EH (cell line): ENCODE data around the gene TCEA3.

ENCODE experiments used
- DNase-seq: peaks from one replicate; pipeline ENCODE4 v3.0.0-alpha.2; 2015; ENCODE audit warnings: low read depth

TCEA3 gene

GRCh38 chr1:23424293-23425192, at the start of gene TCEA3:
TCEA3 (minus strand) TSS chr1:23424748; CDS start chr1:23424633, 115 bp downstream.
- peak; percentile 55 for DNase-seq

DNA sequence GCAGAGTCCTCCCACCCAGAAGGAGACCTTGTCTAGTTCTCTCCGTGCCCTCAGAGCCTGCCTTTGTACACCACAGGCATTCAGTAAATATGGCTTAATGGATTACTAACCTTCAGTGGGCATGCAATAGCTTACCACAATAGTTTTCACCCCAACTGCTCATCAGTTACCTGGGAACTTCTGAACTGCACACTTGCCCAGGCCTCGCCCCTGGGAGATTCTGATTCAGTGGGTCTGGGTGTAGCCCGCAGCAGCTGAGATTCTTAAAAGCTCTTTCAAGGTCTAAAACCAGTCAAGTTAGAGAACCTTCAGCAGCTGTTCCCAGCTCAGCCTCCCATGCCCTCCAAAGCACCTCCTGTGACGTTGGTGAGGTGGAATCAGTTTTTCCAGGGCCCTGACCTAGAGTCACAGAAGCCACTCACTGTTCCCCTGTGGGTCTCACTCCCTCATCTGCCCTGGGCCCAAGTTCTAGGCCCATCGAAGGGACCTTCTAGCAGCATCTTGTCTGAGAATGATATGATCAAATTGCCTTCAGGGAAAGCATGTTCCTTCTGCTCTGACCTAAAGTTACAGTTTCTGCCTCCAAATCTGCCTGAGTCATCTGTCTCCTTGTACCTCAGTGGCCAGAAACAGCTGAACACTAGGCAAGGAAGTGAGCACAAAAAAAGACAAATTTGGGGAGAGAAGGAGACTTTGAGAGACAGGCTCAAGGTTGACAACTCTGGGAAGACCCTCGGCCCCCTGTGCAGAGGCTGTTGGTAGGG, 48.7 kb upstream of the TCEA3 start:
- DNase-seq, result peak; percentile 58

- no peak for DNase-seq
Measured at GRCh38 chr1:23472351-23473036, 47.9 kb upstream of the TCEA3 start.

GRCh38 chr1:23471473-23472075, 47.0 kb upstream of the TCEA3 start:
- DNase-seq, result no peak

GRCh38 chr1:23470282-23471070, 45.9 kb upstream of the TCEA3 start:
- DNase-seq, result no peak

GRCh38 chr1:23469372-23469982, 44.9 kb upstream of the TCEA3 start:
- DNase-seq, result no peak

DNA sequence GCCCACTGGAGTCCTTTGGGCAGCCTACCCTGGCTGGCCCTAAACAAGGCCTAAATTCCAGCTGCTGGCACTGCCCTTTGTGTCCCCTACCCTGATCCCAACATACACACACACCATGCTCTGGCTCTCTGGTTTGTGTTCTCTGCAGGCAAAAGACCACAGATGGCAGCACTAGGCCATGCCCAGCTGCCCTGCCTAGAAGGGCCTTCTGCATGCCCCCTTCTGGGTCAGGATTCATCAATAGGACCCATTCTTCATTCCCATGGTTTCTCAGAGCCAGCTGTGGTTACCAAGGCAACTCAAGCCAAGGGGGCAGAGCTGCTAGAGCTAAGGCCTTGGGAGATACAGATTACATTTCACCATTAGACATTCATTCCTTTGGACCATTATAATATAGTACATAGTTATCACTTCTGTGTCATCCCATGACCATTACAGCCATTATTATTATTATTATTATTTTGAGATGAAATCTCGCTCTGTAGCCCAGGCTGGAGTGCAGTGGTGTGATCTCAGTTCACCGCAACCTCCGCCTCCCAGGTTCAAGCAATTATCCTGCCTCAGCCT, 42.0 kb upstream of the TCEA3 start:
- no peak for DNase-seq

DNA sequence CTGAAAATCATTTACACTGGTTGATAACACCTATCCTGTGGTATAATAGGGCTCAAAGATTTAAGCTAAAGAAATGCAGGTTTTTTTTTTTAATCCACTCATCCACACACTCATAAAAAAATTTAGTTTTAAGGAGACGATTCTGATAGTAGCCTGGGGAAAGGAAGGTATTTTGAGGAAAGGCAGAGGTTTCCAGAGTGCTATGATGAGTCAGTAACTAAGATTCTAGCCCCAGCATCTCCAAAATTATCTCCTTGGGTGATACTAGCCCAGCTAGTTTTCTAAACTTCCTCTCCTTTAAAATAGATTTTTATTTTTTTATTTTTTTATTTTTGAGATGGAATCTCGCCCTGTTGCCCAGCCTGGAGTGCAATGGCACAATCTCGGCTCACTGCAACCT, 38.7 kb upstream of the TCEA3 start:
- DNase-seq, result peak; percentile 62

DNA sequence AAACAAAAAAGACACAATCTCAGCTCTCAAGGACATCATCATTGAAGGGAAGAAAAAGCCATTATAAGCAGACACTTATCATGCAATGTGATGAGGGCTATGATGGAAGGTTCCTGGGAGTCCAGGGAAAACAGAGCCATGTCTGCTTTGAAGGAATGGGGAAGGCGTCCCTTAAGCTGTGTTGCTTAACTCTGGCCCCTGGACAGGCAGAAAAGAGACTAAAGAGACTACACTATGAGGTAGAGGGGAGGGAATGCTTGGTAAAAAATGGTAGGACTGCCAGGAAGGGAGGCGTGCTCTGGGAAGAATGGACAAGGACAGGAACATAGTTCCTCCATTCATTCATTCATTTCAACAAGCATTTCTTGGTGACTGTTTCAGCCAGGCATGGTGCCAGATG, 38.2 kb upstream of the TCEA3 start:
- DNase-seq, result no peak

GRCh38 chr1:23461050-23461449, 36.5 kb upstream of the TCEA3 start:
- DNase-seq, result no peak

DNA sequence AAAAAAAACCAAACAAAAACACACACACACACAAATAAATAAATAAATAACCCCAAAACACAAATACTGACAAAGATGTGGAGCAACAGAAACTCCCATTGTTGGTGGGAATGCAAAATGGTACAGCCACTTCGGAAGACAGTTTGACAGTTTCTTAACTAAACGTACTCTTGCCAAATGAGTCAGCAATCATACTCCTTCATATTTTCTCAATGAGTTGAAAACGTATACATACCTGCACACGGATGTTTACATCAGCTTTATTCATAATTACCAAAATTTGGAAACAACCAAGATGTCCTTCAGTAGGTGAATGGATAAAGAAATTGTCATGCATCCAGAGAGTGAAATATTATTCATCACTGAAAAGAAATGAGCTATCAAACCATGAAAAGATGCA, 36.0 kb upstream of the TCEA3 start:
- no peak for DNase-seq

DNA sequence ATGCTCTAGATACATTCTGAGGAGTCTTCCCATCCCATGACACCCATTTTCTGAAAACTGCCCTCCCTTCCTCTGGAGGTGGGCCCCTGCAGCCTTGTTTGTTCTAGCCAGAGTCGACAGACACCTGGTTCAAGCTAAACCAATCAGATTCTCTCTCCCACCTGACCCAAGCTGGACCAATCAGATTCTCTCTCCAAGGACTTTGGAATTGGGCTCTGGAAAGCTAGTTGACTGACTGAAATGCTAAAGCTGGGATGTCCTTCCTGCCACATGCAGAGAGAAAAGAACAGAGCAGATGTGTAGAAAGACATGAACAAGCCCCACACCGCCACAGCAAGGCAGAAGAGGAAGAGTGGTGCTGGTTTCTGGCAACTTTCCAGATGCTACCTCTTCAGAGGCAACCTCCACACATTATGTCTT, 34.8 kb upstream of the TCEA3 start:
- DNase-seq, result no peak

- DNase-seq, result peak; percentile 41
Measured at GRCh38 chr1:23456226-23456625, 31.7 kb upstream of the TCEA3 start.

GRCh38 chr1:23453455-23454000, 29.0 kb upstream of the TCEA3 start:
- DNase-seq, result no peak

DNA sequence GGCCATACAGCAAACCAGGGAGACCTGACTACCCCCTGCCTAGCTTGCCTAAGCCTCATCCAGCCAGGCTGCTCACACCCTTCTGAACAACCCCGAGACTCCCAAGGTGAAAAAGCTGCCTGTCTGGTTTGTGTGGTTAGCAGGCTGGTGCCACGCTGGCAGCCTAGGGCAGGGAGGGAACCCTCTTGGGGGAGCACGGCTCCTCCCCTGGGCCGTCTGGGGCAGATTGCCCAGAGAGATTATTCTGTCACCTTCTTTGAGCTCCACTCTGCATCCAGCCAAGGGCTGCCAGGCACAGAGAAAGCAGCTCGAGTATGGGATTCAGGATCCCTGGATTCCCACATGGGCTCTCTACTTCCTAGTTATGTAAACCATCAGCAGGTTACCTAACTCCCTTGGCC, 27.5 kb upstream of the TCEA3 start:
- DNase-seq, result peak; percentile 72

GRCh38 chr1:23451441-23451840, 26.9 kb upstream of the TCEA3 start:
- DNase-seq, result peak; percentile 15

GRCh38 chr1:23450894-23451293, 26.3 kb upstream of the TCEA3 start:
- no peak for DNase-seq

- DNase-seq, result peak; percentile 9
Measured at GRCh38 chr1:23449958-23450357, 25.4 kb upstream of the TCEA3 start.

DNA sequence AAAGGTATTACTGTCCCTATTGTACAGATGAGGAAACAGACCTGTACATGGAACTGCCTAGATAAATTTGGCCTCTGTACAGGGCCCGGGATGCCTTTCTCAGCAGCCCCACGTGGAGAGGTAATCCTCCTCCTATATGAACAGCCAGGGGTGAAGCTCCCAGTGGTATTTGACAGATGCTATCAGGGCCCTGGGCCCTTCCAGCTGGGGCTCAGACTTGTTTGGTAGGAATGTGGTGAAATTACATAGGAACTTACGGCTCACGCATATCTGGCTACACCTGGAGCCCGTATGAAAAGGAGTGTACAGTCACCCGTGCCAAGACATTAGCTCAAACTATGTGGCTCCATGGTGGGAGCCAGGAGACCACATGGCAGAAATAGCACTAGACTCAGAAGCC, 24.8 kb upstream of the TCEA3 start:
- no peak for DNase-seq

- DNase-seq, result peak; percentile 9
Measured at GRCh38 chr1:23448846-23449245, 24.3 kb upstream of the TCEA3 start.
